IPS DF 6.9 (cell line): ENCODE measurements around the gene KIF23.

Experiments used
- DNase-seq: peaks from one replicate; pipeline ENCODE4 v3.0.0-alpha.2; 2013; ENCODE audit warnings: low read depth, low spot score
- H3K27ac ChIP-seq: one replicate; pipeline ENCODE4 v1.5.1; 2013; ENCODE audit warnings: low read length, control low read depth
- H3K27me3 ChIP-seq: 2 replicates; pipeline ENCODE4 v1.6.1; 2013; ENCODE audit warnings: mild to moderate bottlenecking, low read length; ENCODE audit not compliant: control insufficient read depth, insufficient read depth
- H3K36me3 ChIP-seq: 2 replicates; pipeline ENCODE4 v1.6.1; 2013; ENCODE audit warnings: low read length; ENCODE audit not compliant: control insufficient read depth, insufficient read depth
- H3K4me1 ChIP-seq: 2 replicates; pipeline ENCODE4 v1.6.1; 2013; ENCODE audit warnings: low read length; ENCODE audit not compliant: control insufficient read depth, insufficient read depth
- H3K4me3 ChIP-seq: 2 replicates; pipeline ENCODE4 v1.5.1; 2013; ENCODE audit warnings: mild to moderate bottlenecking, low read length
- H3K9me3 ChIP-seq: 2 replicates; pipeline ENCODE4 v1.6.1; 2013; ENCODE audit warnings: low read length, inconsistent platforms; ENCODE audit not compliant: control insufficient read depth, insufficient read depth
- WGBS: extraction: QIAGEN DNeasy Blood & Tissue Kit; methylation state at CpG from one replicate; pipeline ENCODE4 v1.1.7; 2013; ENCODE audit warnings: mixed read lengths, missing lambda C conversion rate; ENCODE audit not compliant: insufficient read length, insufficient coverage; 5-methylcytosine and 5-hydroxymethylcytosine counted together

KIF23 gene

DNA sequence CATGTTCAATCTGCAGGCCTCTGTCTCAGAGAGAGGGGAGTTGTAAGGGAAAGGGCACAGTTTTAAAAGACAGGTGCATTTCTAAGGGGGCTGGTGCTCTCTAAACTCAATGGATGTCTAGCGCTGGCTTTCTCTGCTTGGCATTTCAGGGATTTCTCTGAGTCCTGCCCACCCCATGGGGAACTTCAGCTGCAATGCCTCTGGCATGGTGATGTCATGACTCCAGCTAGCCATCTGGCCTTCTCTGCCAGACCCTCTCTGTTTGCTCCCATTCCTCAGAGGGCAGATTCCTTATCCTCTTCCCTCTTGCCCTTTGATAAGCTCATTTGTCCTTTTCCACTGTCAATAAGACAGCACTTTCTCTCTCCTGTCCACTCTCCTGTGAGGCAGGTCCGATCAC, 79.3 kb downstream of the KIF23 start:
- WGBS: no CpG with 5 or more reads among the region's 2 CpGs
- H3K4me1 ChIP-seq: no peaks in the 10 kb centered on the region
- no peak for DNase-seq
- no peaks in the 10 kb centered on the region for H3K36me3 ChIP-seq
- no peak overlapping the region for H3K27ac ChIP-seq
- H3K27me3 ChIP-seq: no peaks in the 10 kb centered on the region
- no peak overlapping the region for H3K4me3 ChIP-seq
- H3K9me3 ChIP-seq: no peaks in the 10 kb centered on the region

DNA sequence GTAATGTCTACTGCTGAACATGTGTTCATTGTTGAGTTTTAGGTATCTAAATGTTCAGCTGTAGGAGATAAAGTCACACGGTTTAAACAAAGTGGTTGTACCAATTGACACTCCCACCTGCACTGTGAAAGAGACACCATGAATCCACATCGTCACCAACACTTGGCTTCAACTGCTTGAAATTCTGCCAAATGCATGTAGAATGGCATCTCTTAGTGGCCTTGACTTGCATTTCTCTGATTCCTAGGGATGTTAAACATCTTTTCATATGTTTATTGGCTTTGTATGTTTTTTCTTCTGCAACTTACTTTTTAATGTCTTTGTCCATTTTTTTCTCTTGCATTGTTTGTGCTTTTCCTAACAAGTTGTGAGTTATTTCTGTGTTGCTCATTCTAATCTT, 81.9 kb downstream of the KIF23 start:
- H3K27ac ChIP-seq: no peak overlapping the region
- H3K36me3 ChIP-seq: no peaks in the 10 kb centered on the region
- no peak overlapping the region for H3K4me3 ChIP-seq
- no peak for DNase-seq
- no CpG with 5 or more reads among the region's 2 CpGs for WGBS
- no peaks in the 10 kb centered on the region for H3K9me3 ChIP-seq
- H3K27me3 ChIP-seq: no peaks in the 10 kb centered on the region
- H3K4me1 ChIP-seq: no peaks in the 10 kb centered on the region

DNA sequence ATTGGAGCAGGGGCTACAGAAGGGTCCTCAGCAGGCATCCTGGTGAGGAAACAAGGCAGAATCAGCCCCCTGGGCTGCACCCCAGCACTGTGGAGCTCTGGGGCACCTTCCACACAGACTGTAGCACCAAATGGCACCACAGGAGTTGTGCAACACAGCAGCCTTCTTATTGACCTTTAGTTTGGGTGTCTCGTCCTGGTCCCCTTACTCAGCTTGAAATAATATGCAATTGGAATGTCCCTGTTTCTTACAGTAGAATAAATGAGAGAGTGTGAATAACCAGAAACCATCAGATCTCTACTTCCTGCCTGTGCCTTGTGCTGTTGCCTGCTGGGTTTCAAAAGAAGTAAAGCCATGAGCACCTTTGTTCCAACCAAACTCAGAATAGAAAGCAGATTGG, 82.9 kb downstream of the KIF23 start:
- Histone ChIP-seq H3K27ac (no peak overlapping the region), H3K27me3 (no peaks in the 10 kb centered on the region), H3K4me1 (no peaks in the 10 kb centered on the region), H3K9me3 (no peaks in the 10 kb centered on the region), H3K4me3 (no peak overlapping the region), H3K36me3 (no peaks in the 10 kb centered on the region)
- no peak for DNase-seq
- no CpG with 5 or more reads among the region's 1 CpG for WGBS

DNA sequence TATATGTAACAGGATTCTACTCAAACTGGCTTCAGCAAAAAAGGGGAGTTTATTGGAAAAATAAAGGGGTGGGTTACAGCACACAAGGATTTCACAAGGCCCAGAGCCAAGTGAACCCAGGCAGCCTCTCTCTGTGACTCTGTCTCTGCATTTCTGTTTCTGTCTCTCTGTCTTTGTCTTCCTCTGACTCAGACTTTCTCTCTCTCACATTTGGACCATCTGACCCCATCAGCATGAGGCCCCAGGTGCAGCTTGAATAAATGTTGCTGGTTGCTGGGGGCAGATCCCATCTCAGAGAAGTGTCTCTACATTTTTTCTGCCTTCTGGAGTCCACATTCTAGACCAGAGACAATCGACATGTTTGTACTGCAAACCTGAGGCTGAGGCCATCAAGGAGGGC, 83.5 kb downstream of the KIF23 start:
- DNase-seq: no peak
- no peaks in the 10 kb centered on the region for H3K27me3 ChIP-seq
- no peaks in the 10 kb centered on the region for H3K9me3 ChIP-seq
- H3K4me3 ChIP-seq: no peak overlapping the region
- no CpG with 5 or more reads among the region's 1 CpG for WGBS
- H3K4me1 ChIP-seq: no peaks in the 10 kb centered on the region
- no peak overlapping the region for H3K27ac ChIP-seq
- H3K36me3 ChIP-seq: no peaks in the 10 kb centered on the region
